HepG2 (cell line): ENCODE results near the gene NDRG3. TPM values are rescaled to one million over a fixed set of nuclear protein-coding genes. Genes with fewer than 3 reads are reported as not detected.

Experiments
- ADNP ChIP-seq: sonication (generic); formaldehyde crosslinking; IDR thresholded peaks from 2 replicates; pipeline ENCODE4 v1.4.0; 2020; ENCODE audit warnings: missing genetic modification reagents
- ATF6 ChIP-seq: sonication (generic); formaldehyde crosslinking; conservative IDR thresholded peaks from 2 replicates; pipeline ENCODE4 v1.4.0; 2020; ENCODE audit warnings: missing genetic modification reagents
- CBX1 ChIP-seq: IDR thresholded peaks from one replicate; pipeline ENCODE4 v1.6.1; 2016; ENCODE audit warnings: antibody characterized with exemption, low read depth
- CEBPB ChIP-seq: IDR thresholded peaks from 2 replicates; pipeline ENCODE4 v1.6.1; 2011; ENCODE audit warnings: low read depth, low read length, improper control_type of control experiment, borderline replicate concordance
- EZH2 ChIP-seq: conservative IDR thresholded peaks from 2 replicates; pipeline ENCODE4 v1.6.1; 2012; ENCODE audit warnings: mild to moderate bottlenecking, low read depth, low read length, moderate library complexity
- GATA4 ChIP-seq: sonication (generic); IDR thresholded peaks from 2 replicates; pipeline ENCODE4 v1.6.1; 2016; ENCODE audit warnings: antibody characterized with exemption, low read depth, borderline replicate concordance
- HES4 ChIP-seq: sonication (generic); formaldehyde crosslinking; IDR thresholded peaks from 2 replicates; pipeline ENCODE4 v1.9.0; 2021; ENCODE audit warnings: mild to moderate bottlenecking, missing genetic modification reagents, borderline replicate concordance
- HINFP ChIP-seq: sonication (generic); formaldehyde crosslinking; IDR thresholded peaks from 2 replicates; pipeline ENCODE4 v1.4.0; 2020; ENCODE audit warnings: low read depth, mild to moderate bottlenecking, missing genetic modification reagents
- HNF4A ChIP-seq: sonication (generic); formaldehyde crosslinking; IDR thresholded peaks from 2 replicates; pipeline ENCODE4 v1.4.0; 2020; ENCODE audit warnings: missing genetic modification reagents
- HOMEZ ChIP-seq: IDR thresholded peaks from 2 replicates; pipeline ENCODE4 v1.6.1; 2016; ENCODE audit warnings: low read depth
- IRX3 ChIP-seq: sonication (generic); formaldehyde crosslinking; IDR thresholded peaks from 2 replicates; pipeline ENCODE4 v1.8.1; 2023; ENCODE audit warnings: mild to moderate bottlenecking, low read depth, missing genetic modification reagents, borderline replicate concordance
- JARID2 ChIP-seq: sonication (generic); formaldehyde crosslinking; IDR thresholded peaks from 2 replicates; pipeline ENCODE4 v1.8.1; 2023; ENCODE audit warnings: missing genetic modification reagents, inconsistent platforms; ENCODE audit not compliant: insufficient replicate concordance
- KLF6 ChIP-seq: IDR thresholded peaks from 2 replicates; pipeline ENCODE4 v1.8.0; 2016; ENCODE audit warnings: missing biosample characterization, missing genetic modification reagents
- LRRFIP1 ChIP-seq: sonication (generic); formaldehyde crosslinking; conservative IDR thresholded peaks from 2 replicates; pipeline ENCODE4 v1.4.0; 2020; ENCODE audit warnings: missing genetic modification reagents
- NFKBIZ ChIP-seq: IDR thresholded peaks from 2 replicates; pipeline ENCODE4 v1.6.1; 2018; ENCODE audit warnings: missing genetic modification reagents, missing compliant biosample characterization
- TRIM24 ChIP-seq: sonication (generic); formaldehyde crosslinking; IDR thresholded peaks from 2 replicates; pipeline ENCODE4 v1.8.0; 2022; ENCODE audit warnings: mild to moderate bottlenecking, missing genetic modification reagents
- ZNF12 ChIP-seq: sonication (generic); formaldehyde crosslinking; IDR thresholded peaks from 2 replicates; pipeline ENCODE4 v1.5.0; 2020; ENCODE audit warnings: missing genetic modification reagents
- ZNF235 ChIP-seq: sonication (generic); formaldehyde crosslinking; IDR thresholded peaks from 2 replicates; pipeline ENCODE4 v1.8.1; 2023; ENCODE audit warnings: mild to moderate bottlenecking, missing genetic modification reagents, borderline replicate concordance
- ZNF292 ChIP-seq: sonication (generic); formaldehyde crosslinking; IDR thresholded peaks from 2 replicates; pipeline ENCODE4 v1.8.1; 2022; ENCODE audit warnings: mild to moderate bottlenecking, low read depth, missing genetic modification reagents, borderline replicate concordance
- ZNF569 ChIP-seq: sonication (generic); formaldehyde crosslinking; IDR thresholded peaks from 2 replicates; pipeline ENCODE4 v1.5.0; 2020; ENCODE audit warnings: mild to moderate bottlenecking, missing genetic modification reagents, moderate library complexity, borderline replicate concordance
- ZNF652 ChIP-seq: IDR thresholded peaks from 2 replicates; pipeline ENCODE4 v1.6.1; 2016; ENCODE audit warnings: low read depth, borderline replicate concordance
- ZNF879 ChIP-seq: sonication (generic); formaldehyde crosslinking; IDR thresholded peaks from 2 replicates; pipeline ENCODE4 v1.8.1; 2023; ENCODE audit warnings: missing genetic modification reagents
- ZSCAN30 ChIP-seq: sonication (generic); formaldehyde crosslinking; IDR thresholded peaks from 2 replicates; pipeline ENCODE4 v1.5.0; 2020; ENCODE audit warnings: mild to moderate bottlenecking, missing genetic modification reagents
- polyA plus RNA-seq, 8 experiments: library from polyadenylated mRNA; depleted of rRNA in 3 of 8; stranded (reverse) in 7 of 8; unstranded in 1 of 8; fragments of >200 nt; fragmentation: Illumina TruSeq in 4 of 8; extraction: Trizol in 4 of 8; gene quantifications; 2 replicates each; pipeline versions ENCODE4 v1.2.1 to v1.2.3, GENCODE V29; 2011 to 2016; ENCODE audit warnings: low read depth in 4 of 8, missing spikeins in 1 of 8, mixed read lengths in 1 of 8; ENCODE audit not compliant: insufficient read depth in 1 of 8
- total RNA-seq, 5 experiments: library from RNA; depleted of rRNA; stranded (reverse); fragments of >200 nt; fragmentation: Illumina TruSeq; extraction: Trizol; gene quantifications; 2 replicates each; pipeline ENCODE4 v1.2.3, GENCODE V29; 2016; ENCODE audit warnings: low read depth in 1 of 5

Gene NDRG3
- total and polyA plus RNA-seq, 2 of the 13 experiments (the other 11 are each of a cell fraction or from before 2014, with no cell fraction given) = 36.0 to 40.5 TPM

- peak; percentile 16; the same call in 1 of the 2 replicates for TF ChIP-seq HINFP
- TF ChIP-seq HES4 = no peak
- TF ChIP-seq HOMEZ = no peak
- TF ChIP-seq ZSCAN30 (CRISPR knock-in tag) = no peak
- TF ChIP-seq KLF6 = no peak
- TF ChIP-seq ZNF292 (CRISPR knock-in tag) = no peak
- TF ChIP-seq ADNP (CRISPR knock-in tag) = no peak
- no peak for TF ChIP-seq ZNF652 (CRISPR knock-in tag)
- no peak for TF ChIP-seq GATA4
- no peak for TF ChIP-seq ZNF879 (CRISPR knock-in tag)
- no peak for TF ChIP-seq ZNF569 (CRISPR knock-in tag)
- TF ChIP-seq ATF6 (CRISPR knock-in tag) = no peak
- no peak; the same call in 1 of the 2 replicates for TF ChIP-seq NFKBIZ
- no peak for TF ChIP-seq ZNF12
- no peak for TF ChIP-seq JARID2 (CRISPR knock-in tag)
- no peak for TF ChIP-seq TRIM24 (CRISPR knock-in tag)
- TF ChIP-seq ZNF235 (CRISPR knock-in tag) = no peak
- no peak for TF ChIP-seq LRRFIP1
- no peak for TF ChIP-seq HNF4A
- no peak for TF ChIP-seq EZH2
- TF ChIP-seq CEBPB = peak; percentile 90
- no peak for TF ChIP-seq CBX1
- no peak for TF ChIP-seq IRX3
These were observed 139.5 kb downstream of the NDRG3 start (continued) for GRCh38 chr20:36606158-36607066.
